Nephron progenitor cell (in vitro differentiated cells): ENCODE results near the gene GBX2.
A peak's percentile ranks its signal among the peaks of the same experiment; 100 is the strongest.

Experiments used
- DNase-seq: peaks from one replicate; pipeline ENCODE4 v3.0.0; 2021
- H3K27ac Mint-ChIP-seq: 2 replicates; pipeline ENCODE4 v1.8.0; 2021; ENCODE audit warnings: mild to moderate bottlenecking, moderate library complexity, mixed read lengths
- H3K27me3 Mint-ChIP-seq: 2 replicates; pipeline ENCODE4 v1.8.0; 2021; ENCODE audit warnings: mild to moderate bottlenecking, low read depth, mixed read lengths; ENCODE audit not compliant: poor library complexity
- H3K36me3 Mint-ChIP-seq: 2 replicates; pipeline ENCODE4 v1.8.0; 2021; ENCODE audit warnings: low read depth, mixed read lengths
- H3K4me1 Mint-ChIP-seq: 2 replicates; pipeline ENCODE4 v1.8.0; 2021; ENCODE audit warnings: mixed read lengths
- H3K4me3 Mint-ChIP-seq: 2 replicates; pipeline ENCODE4 v1.8.0; 2021; ENCODE audit warnings: mild to moderate bottlenecking, moderate library complexity, mixed read lengths
- H3K9me3 Mint-ChIP-seq: 2 replicates; pipeline ENCODE4 v1.8.0; 2021; ENCODE audit warnings: mild to moderate bottlenecking, moderate library complexity, mixed read lengths
- CTCF ChIP-seq: fragments of 200-600 bp; sonication (generic); IDR thresholded peaks from 2 replicates; pipeline ENCODE4 v1.5.0; 2021; ENCODE audit warnings: antibody characterized with exemption

GBX2 gene

GRCh38 chr2:236196366-236196765 is 28.2 kb upstream of the GBX2 start:
- no peak overlapping the region for H3K4me3 Mint-ChIP-seq
- peaks cover 9% of the 10 kb centered on the region for H3K4me1 Mint-ChIP-seq
- H3K9me3 Mint-ChIP-seq = no peaks in the 10 kb centered on the region
- TF ChIP-seq CTCF = no peak
- H3K27me3 Mint-ChIP-seq = peaks cover 3% of the 10 kb centered on the region
- no peak overlapping the region for H3K27ac Mint-ChIP-seq
- no peak for DNase-seq
- H3K36me3 Mint-ChIP-seq = peaks cover 18% of the 10 kb centered on the region

- H3K9me3 Mint-ChIP-seq = no peaks in the 10 kb centered on the region
Measured at GRCh38 chr2:236195726-236196125, 27.5 kb upstream of the GBX2 start.

GRCh38 chr2:236194786-236195185 is 26.6 kb upstream of the GBX2 start:
- H3K27ac Mint-ChIP-seq = peak overlapping the region; percentile 24
- no peak for TF ChIP-seq CTCF
- H3K27me3 Mint-ChIP-seq = no peaks in the 10 kb centered on the region
- H3K4me1 Mint-ChIP-seq = peaks cover 9% of the 10 kb centered on the region
- H3K36me3 Mint-ChIP-seq = peaks cover 29% of the 10 kb centered on the region
- no peak for DNase-seq
- H3K9me3 Mint-ChIP-seq = no peaks in the 10 kb centered on the region
- H3K4me3 Mint-ChIP-seq = no peak overlapping the region

More at GRCh38 chr2:236195726-236196125, 27.5 kb upstream of the GBX2 start:
- Mint-ChIP-seq H3K36me3 (peaks cover 25% of the 10 kb centered on the region), H3K4me1 (peaks cover 9% of the 10 kb centered on the region), H3K27me3 (no peaks in the 10 kb centered on the region), H3K27ac (peak overlapping the region; percentile 14), H3K4me3 (no peak overlapping the region)
- DNase-seq = no peak
- no peak for TF ChIP-seq CTCF

- no peaks in the 10 kb centered on the region for H3K27me3 Mint-ChIP-seq
- no peak for TF ChIP-seq CTCF
Measured at GRCh38 chr2:236193026-236193425, 24.8 kb upstream of the GBX2 start.

GRCh38 chr2:236190674-236191073 is 22.5 kb upstream of the GBX2 start:
- Mint-ChIP-seq H3K27ac (no peak overlapping the region), H3K36me3 (peaks cover 46% of the 10 kb centered on the region), H3K4me1 (peaks cover 5% of the 10 kb centered on the region), H3K9me3 (peaks cover 1% of the 10 kb centered on the region), H3K4me3 (no peak overlapping the region), H3K27me3 (peaks cover 4% of the 10 kb centered on the region)
- no peak for TF ChIP-seq CTCF
- DNase-seq = no peak

More at GRCh38 chr2:236193026-236193425, 24.8 kb upstream of the GBX2 start:
- Mint-ChIP-seq H3K36me3 (peaks cover 33% of the 10 kb centered on the region), H3K4me3 (no peak overlapping the region), H3K27ac (no peak overlapping the region), H3K4me1 (peaks cover 9% of the 10 kb centered on the region), H3K9me3 (no peaks in the 10 kb centered on the region)
- no peak for DNase-seq

GRCh38 chr2:236184701-236185100 is 16.5 kb upstream of the GBX2 start:
- peaks cover 20% of the 10 kb centered on the region for H3K27me3 Mint-ChIP-seq
- H3K4me1 Mint-ChIP-seq = peaks cover 14% of the 10 kb centered on the region
- peaks cover 13% of the 10 kb centered on the region for H3K9me3 Mint-ChIP-seq
- DNase-seq = no peak
- H3K4me3 Mint-ChIP-seq = no peak overlapping the region
- peaks cover 44% of the 10 kb centered on the region for H3K36me3 Mint-ChIP-seq
- H3K27ac Mint-ChIP-seq = no peak overlapping the region
- no peak for TF ChIP-seq CTCF
